Astrocyte (in vitro differentiated cells and primary cell): ENCODE measurements around the gene SGMS2. TPM values are rescaled to one million over a fixed set of nuclear protein-coding genes. Genes with fewer than 3 reads are reported as not detected.
A peak's percentile ranks its signal among the peaks of the same experiment; 100 is the strongest.

Experiments
- DNase-seq: peaks from one replicate; pipeline ENCODE4 v3.0.0-alpha.2; 2010; ENCODE audit warnings: low read depth
- FAIRE-seq: peaks from 2 replicates; lab custom pipeline; 2011; peaks lifted over from hg19 to GRCh38; lab: Jason Lieb, UNC
- H2AFZ ChIP-seq: 2 replicates; pipeline ENCODE4 v1.6.0; 2012; ENCODE audit warnings: low read depth, low read length, inconsistent platforms
- H3K27ac ChIP-seq: 2 replicates; pipeline ENCODE4 v1.5.1; 2011; ENCODE audit warnings: low read depth, low read length, inconsistent platforms
- H3K27me3 ChIP-seq: 2 replicates; pipeline ENCODE4 v1.6.0; 2011; ENCODE audit warnings: low read length, inconsistent platforms; ENCODE audit not compliant: insufficient read depth
- H3K36me3 ChIP-seq: 2 replicates; pipeline ENCODE4 v1.5.1; 2011; ENCODE audit warnings: low read length, inconsistent platforms; ENCODE audit not compliant: insufficient read depth
- H3K4me1 ChIP-seq: 2 replicates; pipeline ENCODE4 v1.5.1; 2011; ENCODE audit warnings: low read length, inconsistent platforms; ENCODE audit not compliant: insufficient read depth
- H3K4me2 ChIP-seq: 2 replicates; pipeline ENCODE4 v1.6.0; 2012; ENCODE audit warnings: low read length, inconsistent platforms
- H3K4me3 ChIP-seq: 2 replicates; pipeline ENCODE4 v1.5.1; 2011; ENCODE audit warnings: low read depth, mild to moderate bottlenecking, low read length, inconsistent platforms; ENCODE audit not compliant: insufficient read depth
- H3K79me2 ChIP-seq: 2 replicates; pipeline ENCODE4 v1.6.0; 2012; ENCODE audit warnings: mild to moderate bottlenecking, low read length, inconsistent platforms; ENCODE audit not compliant: insufficient read depth
- H3K9ac ChIP-seq: 2 replicates; pipeline ENCODE4 v1.6.0; 2012; ENCODE audit warnings: mild to moderate bottlenecking, low read length, inconsistent platforms
- H3K9me3 ChIP-seq: 2 replicates; pipeline ENCODE4 v1.5.1; 2012; ENCODE audit warnings: low read depth, mild to moderate bottlenecking, low read length, inconsistent platforms; ENCODE audit not compliant: insufficient read depth
- H4K20me1 ChIP-seq: 2 replicates; pipeline ENCODE4 v1.6.0; 2012; ENCODE audit warnings: low read length, inconsistent platforms; ENCODE audit not compliant: insufficient read depth
- H3K27ac Mint-ChIP-seq: one replicate; pipeline ENCODE4 v1.8.0; 2021; ENCODE audit warnings: mild to moderate bottlenecking, mixed read lengths; ENCODE audit not compliant: unreplicated experiment
- H3K27me3 Mint-ChIP-seq: one replicate; pipeline ENCODE4 v1.8.0; 2021; ENCODE audit warnings: low read depth, mixed read lengths; ENCODE audit not compliant: unreplicated experiment
- H3K36me3 Mint-ChIP-seq: one replicate; pipeline ENCODE4 v1.8.0; 2021; ENCODE audit warnings: low read depth, mixed read lengths; ENCODE audit not compliant: unreplicated experiment
- H3K4me1 Mint-ChIP-seq: one replicate; pipeline ENCODE4 v1.8.0; 2021; ENCODE audit warnings: low read depth, mixed read lengths; ENCODE audit not compliant: unreplicated experiment
- H3K4me3 Mint-ChIP-seq: one replicate; pipeline ENCODE4 v1.8.0; 2021; ENCODE audit warnings: mild to moderate bottlenecking, moderate library complexity, mixed read lengths; ENCODE audit not compliant: unreplicated experiment
- H3K9me3 Mint-ChIP-seq: one replicate; pipeline ENCODE4 v1.8.0; 2021; ENCODE audit warnings: mild to moderate bottlenecking, mixed read lengths; ENCODE audit not compliant: unreplicated experiment
- CTCF ChIP-seq: IDR thresholded peaks from 2 replicates; pipeline ENCODE4 v1.5.1; 2011; ENCODE audit warnings: low read depth, mild to moderate bottlenecking, inconsistent platforms, low read length, moderate library complexity; ENCODE audit not compliant: insufficient read depth
- EZH2 ChIP-seq: IDR thresholded peaks from 2 replicates; pipeline ENCODE4 v1.6.1; 2012; ENCODE audit warnings: mild to moderate bottlenecking, low read length, inconsistent platforms; ENCODE audit not compliant: insufficient read depth
- total RNA-seq: library from RNA; stranded (reverse); gene quantifications from 2 replicates; pipeline ENCODE4 v1.2.1, GENCODE V29; 2021

The SGMS2 gene
- total RNA-seq, 1 donor from 2014 or later = 48.1 TPM

DNA sequence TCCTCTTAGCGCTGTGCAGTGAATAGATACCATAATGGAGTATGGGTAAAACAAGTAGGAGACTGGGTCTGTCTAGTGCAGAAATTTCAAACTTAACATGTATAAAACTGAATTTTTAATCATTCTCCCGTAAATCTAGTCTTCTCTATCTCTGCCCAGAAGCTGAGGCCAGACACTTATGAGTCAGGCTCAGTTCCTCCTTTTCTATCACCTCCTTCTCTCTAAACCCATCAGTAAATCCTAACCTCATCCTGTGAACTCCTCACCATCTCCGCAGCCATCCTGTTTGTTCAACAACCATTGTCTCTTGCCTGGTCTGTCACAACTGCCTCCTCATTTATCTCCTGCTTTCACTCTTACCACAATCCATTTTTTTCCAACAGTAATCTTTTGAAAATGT, 19.8 kb upstream of the SGMS2 start:
- Histone ChIP-seq H3K27me3 (peaks cover under 1% of the 10 kb centered on the region), H3K4me1 (peaks cover 5% of the 10 kb centered on the region), H3K27ac (no peak overlapping the region), H3K36me3 (no peaks in the 10 kb centered on the region), H3K9me3 (no peaks in the 10 kb centered on the region), H3K79me2 (no peaks in the 10 kb centered on the region), H4K20me1 (no peaks in the 10 kb centered on the region), H3K4me3 (no peak overlapping the region), H3K9ac (no peak overlapping the region), H3K4me2 (no peak overlapping the region), H2AFZ (no peak overlapping the region)
- Mint-ChIP-seq H3K4me1 (peaks cover 10% of the 10 kb centered on the region), H3K4me3 (no peak overlapping the region), H3K9me3 (no peaks in the 10 kb centered on the region), H3K27ac (no peak overlapping the region), H3K27me3 (peaks cover 14% of the 10 kb centered on the region), H3K36me3 (no peaks in the 10 kb centered on the region)
- FAIRE-seq (no peak), DNase-seq (peak; percentile 3)
- no peak for TF ChIP-seq EZH2

GRCh38 chr4:107806196-107806595, 18.5 kb upstream of the SGMS2 start:
- Mint-ChIP-seq H3K9me3 (no peaks in the 10 kb centered on the region), H3K27me3 (peaks cover 13% of the 10 kb centered on the region), H3K4me1 (peaks cover 10% of the 10 kb centered on the region), H3K4me3 (no peak overlapping the region), H3K36me3 (no peaks in the 10 kb centered on the region), H3K27ac (no peak overlapping the region)
- Histone ChIP-seq H3K79me2 (no peaks in the 10 kb centered on the region), H3K9me3 (no peaks in the 10 kb centered on the region), H3K27me3 (no peaks in the 10 kb centered on the region), H3K27ac (no peak overlapping the region), H3K4me2 (no peak overlapping the region), H4K20me1 (no peaks in the 10 kb centered on the region), H2AFZ (no peak overlapping the region), H3K4me1 (peaks cover 5% of the 10 kb centered on the region), H3K36me3 (no peaks in the 10 kb centered on the region), H3K4me3 (no peak overlapping the region), H3K9ac (no peak overlapping the region)
- no peak for TF ChIP-seq CTCF
- TF ChIP-seq EZH2 = no peak
- FAIRE-seq (no peak), DNase-seq (peak; percentile 4)

GRCh38 chr4:107808572-107808971, 16.2 kb upstream of the SGMS2 start:
- Mint-ChIP-seq H3K27me3 (peaks cover 13% of the 10 kb centered on the region), H3K4me1 (peaks cover 2% of the 10 kb centered on the region), H3K36me3 (no peaks in the 10 kb centered on the region), H3K27ac (no peak overlapping the region), H3K4me3 (no peak overlapping the region), H3K9me3 (no peaks in the 10 kb centered on the region)
- Histone ChIP-seq H3K27me3 (no peaks in the 10 kb centered on the region), H3K4me3 (no peak overlapping the region), H2AFZ (no peak overlapping the region), H3K4me1 (no peaks in the 10 kb centered on the region), H4K20me1 (no peaks in the 10 kb centered on the region), H3K36me3 (no peaks in the 10 kb centered on the region), H3K4me2 (no peak overlapping the region), H3K9ac (no peak overlapping the region), H3K9me3 (no peaks in the 10 kb centered on the region), H3K27ac (no peak overlapping the region), H3K79me2 (no peaks in the 10 kb centered on the region)
- FAIRE-seq (no peak), DNase-seq (no peak)
- no peak for TF ChIP-seq EZH2
- no peak for TF ChIP-seq CTCF
